HepG2 (cell line): ENCODE measurements around the gene TMCO4.

Source experiments
- MYC ChIP-seq: sonication (generic); formaldehyde crosslinking; IDR thresholded peaks from 2 replicates; pipeline ENCODE4 v1.9.0; 2021; ENCODE audit warnings: missing genetic modification reagents, borderline replicate concordance
- NAIF1 ChIP-seq: sonication (generic); formaldehyde crosslinking; IDR thresholded peaks from 2 replicates; pipeline ENCODE4 v1.5.0; 2020; ENCODE audit warnings: mild to moderate bottlenecking, missing genetic modification reagents, borderline replicate concordance
- NFATC3 ChIP-seq: sonication (generic); formaldehyde crosslinking; IDR thresholded peaks from 2 replicates; pipeline ENCODE4 v1.5.1; 2020; ENCODE audit warnings: mild to moderate bottlenecking, missing genetic modification reagents
- PBX2 ChIP-seq: IDR thresholded peaks from 2 replicates; pipeline ENCODE4 v1.6.1; 2016; ENCODE audit warnings: control low read depth
- POLR2A ChIP-seq, 2 experiments: IDR thresholded peaks; 2 replicates each; pipeline ENCODE4 v1.6.1; 2011; ENCODE audit warnings: low read depth in 2 of 2, low read length in 2 of 2, mild to moderate bottlenecking in 1 of 2, moderate library complexity in 1 of 2; ENCODE audit not compliant: insufficient read depth in 1 of 2
- SRSF9 ChIP-seq: fragments of 200-400 bp; formaldehyde crosslinking; IDR thresholded peaks from 2 replicates; pipeline ENCODE4 v1.6.1; 2018; ENCODE audit warnings: borderline replicate concordance, mild to moderate bottlenecking, low read depth, low read length; ENCODE audit not compliant: insufficient read depth, poor library complexity, severe bottlenecking
- ZBTB4 ChIP-seq: sonication (generic); formaldehyde crosslinking; IDR thresholded peaks from 2 replicates; pipeline ENCODE4 v1.4.0; 2020; ENCODE audit warnings: missing genetic modification reagents, mild to moderate bottlenecking, borderline replicate concordance
- ZC3H4 ChIP-seq: sonication (generic); formaldehyde crosslinking; IDR thresholded peaks from 2 replicates; pipeline ENCODE4 v1.4.0; 2020; ENCODE audit warnings: missing genetic modification reagents, borderline replicate concordance
- ZFP91 ChIP-seq: sonication (generic); formaldehyde crosslinking; IDR thresholded peaks from 2 replicates; pipeline ENCODE4 v1.9.0; 2022; ENCODE audit warnings: missing genetic modification reagents, mild to moderate bottlenecking, borderline replicate concordance
- ZNF274 ChIP-seq: sonication (generic); formaldehyde crosslinking; IDR thresholded peaks from 2 replicates; pipeline ENCODE4 v1.5.1; 2020; ENCODE audit warnings: mild to moderate bottlenecking, missing genetic modification reagents
- ZNF296 ChIP-seq: sonication (generic); formaldehyde crosslinking; conservative IDR thresholded peaks from 2 replicates; pipeline ENCODE4 v1.5.0; 2020; ENCODE audit warnings: mild to moderate bottlenecking, missing genetic modification reagents
- ZNF563 ChIP-seq: sonication (generic); formaldehyde crosslinking; IDR thresholded peaks from 2 replicates; pipeline ENCODE4 v1.8.0; 2022; ENCODE audit warnings: mild to moderate bottlenecking, moderate library complexity, missing genetic modification reagents
- ZNF782 ChIP-seq: sonication (generic); formaldehyde crosslinking; IDR thresholded peaks from 2 replicates; pipeline ENCODE4 v1.4.0; 2020; ENCODE audit warnings: missing genetic modification reagents, mild to moderate bottlenecking, borderline replicate concordance

- TF ChIP-seq SRSF9 (no peak), NFATC3 (no peak), MYC (peak; percentile 5; the same call in 1 of the 2 replicates), ZFP91 (CRISPR knock-in tag) (no peak), ZBTB4 (CRISPR knock-in tag) (no peak), ZNF274 (CRISPR knock-in tag) (no peak), PBX2 (CRISPR knock-in tag) (no peak), ZNF296 (CRISPR knock-in tag) (no peak), POLR2A (IDR thresholded peaks at IDR 0.05; ENCODE audit: insufficient read depth in 1 of 2, low read depth in 2 of 2, low read length in 2 of 2) (peak in 1 of 2 experiments; percentile 25; a peak in 1 of 4 replicates), ZNF782 (CRISPR knock-in tag) (no peak), ZC3H4 (CRISPR knock-in tag) (no peak), NAIF1 (CRISPR knock-in tag) (0 out of 2 replicates have a peak, but pooled peaks have one; percentile 47), ZNF563 (CRISPR knock-in tag) (no peak)
These were observed 524 bp upstream of the TMCO4 start for GRCh38 chr1:19800076-19800804.
